NCI-H510A treated with DMSO at 0.1 percent for 48 hours (cell line): ENCODE data around the gene PRKCB.
"Not testable (repeated sequence)": the region's sequence is repeated elsewhere in the genome, so short reads cannot be mapped to it uniquely, and the experiment has no call there.

ENCODE experiments used
- DNase-seq: peaks from one replicate; lab custom pipeline; 2025; lab: John Stamatoyannopoulos, UW

PRKCB gene

DNA sequence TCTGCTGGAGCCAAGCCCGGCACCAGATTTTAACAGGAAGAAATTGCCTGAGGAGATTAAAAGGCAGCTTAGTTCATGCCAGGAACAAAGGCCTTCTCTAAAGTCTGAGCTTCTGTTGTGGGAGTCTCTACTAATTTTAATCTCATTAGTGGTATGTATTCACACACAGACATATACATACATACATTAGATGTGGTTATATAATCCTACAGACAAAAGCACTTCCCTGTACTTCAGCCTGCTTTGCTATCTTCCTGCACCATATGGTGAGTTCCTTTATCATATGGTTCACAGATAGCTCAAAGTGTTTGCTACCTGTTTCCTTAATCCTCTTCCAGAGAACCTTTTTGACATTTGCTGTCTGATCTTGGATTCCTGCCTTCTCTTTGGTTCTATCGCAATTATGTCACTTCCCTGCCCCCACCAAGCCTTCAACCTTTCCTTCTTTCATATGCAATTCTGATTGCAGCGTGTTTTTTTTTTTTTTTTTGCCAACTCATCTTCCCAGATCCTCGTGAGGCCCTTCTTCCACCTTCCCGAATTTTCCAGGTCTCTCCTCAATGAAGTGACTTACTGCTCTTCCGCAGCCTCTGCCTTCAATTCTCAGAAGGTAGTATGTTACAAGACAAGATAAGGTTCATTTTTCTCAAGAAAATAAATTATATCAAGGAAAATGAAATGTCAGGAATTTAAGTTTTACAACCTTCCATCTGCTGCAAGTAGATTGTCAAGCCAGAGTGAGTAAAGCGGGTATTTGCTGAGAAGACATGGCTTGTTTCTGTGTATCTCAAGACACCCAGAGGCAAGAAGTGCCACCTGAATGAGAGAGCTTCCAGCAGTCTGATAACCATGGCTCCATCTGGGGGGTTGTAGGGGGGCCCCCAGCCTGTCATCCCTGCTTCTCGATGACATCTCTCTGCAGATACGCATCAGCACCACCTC lies 300.1 kb downstream of the PRKCB start:
- no peak for DNase-seq

GRCh38 chr16:24138024-24138423 lies 302.2 kb downstream of the PRKCB start:
- no peak for DNase-seq

DNA sequence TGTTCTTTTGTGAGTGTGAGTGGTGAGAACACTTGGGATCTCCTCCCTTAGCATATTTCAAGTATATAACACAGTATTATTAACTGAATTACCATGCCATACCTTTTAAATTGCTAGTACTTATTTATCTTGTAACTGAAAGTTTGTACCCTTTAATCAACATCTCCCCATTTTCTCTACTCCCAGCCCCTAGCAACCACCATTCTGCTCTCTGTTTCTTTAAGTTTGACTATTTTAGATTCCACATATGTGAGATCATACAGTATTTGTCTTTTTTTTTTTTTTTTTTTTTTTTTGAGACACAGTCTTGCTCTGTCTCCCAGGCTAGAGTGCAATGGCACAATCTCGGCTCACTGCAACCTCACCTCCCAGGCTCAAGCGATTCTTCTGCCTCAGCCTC lies 302.8 kb downstream of the PRKCB start:
- no peak for DNase-seq

DNA sequence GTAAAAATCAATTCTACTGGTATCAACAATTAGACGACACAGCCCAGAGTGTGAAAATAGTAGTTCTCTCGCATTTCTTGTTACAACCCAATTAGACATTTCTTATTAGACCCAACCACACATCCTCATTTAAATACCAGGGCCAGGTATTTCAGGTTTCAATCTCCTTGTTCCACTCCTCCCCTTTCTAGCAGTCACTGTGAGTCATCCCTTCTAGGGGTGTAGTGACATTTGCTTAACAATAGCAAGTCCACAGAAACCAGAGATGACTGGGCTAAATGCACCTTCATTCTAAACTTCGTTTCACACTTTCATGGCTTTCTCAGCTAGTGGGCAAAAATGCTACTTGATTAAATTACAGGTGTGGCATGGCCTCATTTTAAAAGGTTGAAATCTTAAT lies 303.5 kb downstream of the PRKCB start:
- DNase-seq, result no peak

- DNase-seq, result no peak
Observed at GRCh38 chr16:24140730-24141129, 304.9 kb downstream of the PRKCB start.

- no peak for DNase-seq
Observed at GRCh38 chr16:24141466-24141865, 305.7 kb downstream of the PRKCB start.

- DNase-seq, result no peak
Observed at GRCh38 chr16:24141917-24142316, 306.1 kb downstream of the PRKCB start.

GRCh38 chr16:24145927-24146326 lies 310.1 kb downstream of the PRKCB start:
- DNase-seq, result no peak

- no peak for DNase-seq
Observed at GRCh38 chr16:24146518-24146917, 310.7 kb downstream of the PRKCB start.

DNA sequence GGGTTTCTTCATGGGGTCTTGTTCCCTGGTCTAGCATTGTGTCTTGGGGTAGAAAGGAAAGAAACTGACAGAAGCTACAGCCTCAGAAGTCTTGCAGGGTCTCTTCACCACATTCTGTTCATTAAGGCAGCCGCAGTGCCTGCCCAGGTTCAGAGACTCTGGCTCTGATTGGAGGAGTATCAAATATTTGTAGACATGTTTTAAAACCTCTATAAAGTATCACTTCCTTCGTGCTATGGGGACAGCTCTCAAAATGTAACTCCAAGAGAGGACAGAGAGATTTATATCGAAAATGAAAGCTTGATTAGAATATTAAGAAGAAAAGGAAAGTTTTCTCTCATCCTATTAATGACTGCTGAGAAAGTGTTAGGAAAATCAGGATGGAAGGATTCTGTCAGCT lies 313.3 kb downstream of the PRKCB start:
- DNase-seq, result no peak

DNA sequence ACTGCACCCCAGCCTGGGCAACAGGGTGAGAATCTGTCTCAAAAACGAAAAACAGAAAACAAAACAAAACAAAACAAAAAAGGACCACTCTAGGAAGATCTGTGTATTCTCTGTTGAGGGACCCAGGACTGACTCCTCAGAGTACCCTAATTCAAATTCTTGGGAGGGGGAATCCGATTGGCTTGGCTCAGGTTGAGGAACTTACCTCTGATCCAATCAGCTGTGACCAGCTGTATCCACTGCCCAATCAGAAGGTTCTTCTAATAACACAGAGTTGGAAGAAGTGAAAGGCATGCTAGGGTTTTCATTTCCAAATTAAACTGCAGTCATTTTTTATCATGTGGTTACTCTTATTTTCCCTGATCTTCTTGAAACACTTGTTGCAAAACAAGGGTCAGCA lies 314.5 kb downstream of the PRKCB start:
- no peak for DNase-seq

DNA sequence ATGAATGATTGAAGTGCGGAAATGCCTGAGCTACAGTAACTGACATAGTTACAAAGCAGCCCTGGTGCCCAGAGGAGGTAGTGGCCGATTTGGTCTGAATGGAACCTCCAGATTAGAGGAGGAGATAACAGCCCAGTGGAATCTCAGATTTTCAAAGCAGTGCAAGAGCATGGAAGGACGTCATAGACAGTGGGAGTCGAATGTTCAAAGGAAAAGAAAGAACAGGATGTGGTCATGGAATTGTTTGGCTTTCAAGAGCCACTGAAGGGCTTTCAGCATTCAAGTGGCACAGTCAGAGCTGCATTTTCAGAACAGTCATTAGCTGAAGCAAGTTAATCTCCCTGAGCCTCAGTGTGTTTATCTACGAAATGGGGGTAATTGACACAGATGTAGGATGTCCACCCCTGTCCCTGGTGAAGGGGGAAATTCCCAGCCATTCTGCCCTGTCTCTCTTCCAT lies 315.7 kb downstream of the PRKCB start:
- no peak for DNase-seq

DNA sequence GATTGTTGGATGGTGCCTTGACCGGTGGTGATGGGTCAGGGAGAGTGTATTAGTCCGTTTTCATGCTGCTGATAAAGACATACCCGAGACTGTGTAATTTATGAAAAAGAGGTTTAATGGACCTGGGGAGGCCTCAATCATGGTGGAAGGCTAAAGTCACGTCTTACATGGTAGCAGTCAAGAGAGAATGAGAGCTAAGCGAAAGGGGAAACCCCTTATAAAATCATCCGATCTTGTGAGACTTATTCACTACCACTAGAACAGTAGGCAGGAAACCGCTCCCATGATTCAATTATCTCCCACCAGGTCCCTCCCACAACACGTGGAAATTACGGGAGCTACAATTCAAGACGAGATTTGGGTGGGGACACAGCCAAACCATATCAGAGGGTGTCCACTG lies 316.3 kb downstream of the PRKCB start:
- not testable (repeated sequence) for DNase-seq

- DNase-seq, result no peak
Observed at GRCh38 chr16:24152826-24153225, 317.0 kb downstream of the PRKCB start.

GRCh38 chr16:24156777-24157176 lies 321.0 kb downstream of the PRKCB start:
- no peak for DNase-seq

DNA sequence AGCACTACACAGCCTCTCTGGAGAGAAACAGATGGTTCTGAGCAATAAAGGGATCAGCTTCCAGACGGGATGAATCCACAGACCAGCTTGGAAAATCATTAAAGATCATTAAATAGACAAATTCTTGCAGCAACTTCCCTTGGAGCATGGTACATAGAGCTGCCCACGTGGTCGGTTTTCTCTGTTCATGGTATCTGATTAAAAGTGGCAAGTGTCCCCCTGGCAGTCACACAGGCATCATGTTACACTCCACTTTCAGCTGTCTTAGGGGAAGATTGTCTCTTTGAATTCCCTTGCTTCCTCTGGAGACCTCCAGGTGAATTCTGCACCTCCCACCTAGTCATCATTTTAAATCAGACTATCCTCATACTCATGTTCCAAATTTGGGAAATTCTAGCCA lies 328.2 kb downstream of the PRKCB start:
- no peak for DNase-seq

- no peak for DNase-seq
Observed at GRCh38 chr16:24164416-24164815, 328.6 kb downstream of the PRKCB start.

GRCh38 chr16:24165273-24165672 lies 329.5 kb downstream of the PRKCB start:
- DNase-seq, result no peak

DNA sequence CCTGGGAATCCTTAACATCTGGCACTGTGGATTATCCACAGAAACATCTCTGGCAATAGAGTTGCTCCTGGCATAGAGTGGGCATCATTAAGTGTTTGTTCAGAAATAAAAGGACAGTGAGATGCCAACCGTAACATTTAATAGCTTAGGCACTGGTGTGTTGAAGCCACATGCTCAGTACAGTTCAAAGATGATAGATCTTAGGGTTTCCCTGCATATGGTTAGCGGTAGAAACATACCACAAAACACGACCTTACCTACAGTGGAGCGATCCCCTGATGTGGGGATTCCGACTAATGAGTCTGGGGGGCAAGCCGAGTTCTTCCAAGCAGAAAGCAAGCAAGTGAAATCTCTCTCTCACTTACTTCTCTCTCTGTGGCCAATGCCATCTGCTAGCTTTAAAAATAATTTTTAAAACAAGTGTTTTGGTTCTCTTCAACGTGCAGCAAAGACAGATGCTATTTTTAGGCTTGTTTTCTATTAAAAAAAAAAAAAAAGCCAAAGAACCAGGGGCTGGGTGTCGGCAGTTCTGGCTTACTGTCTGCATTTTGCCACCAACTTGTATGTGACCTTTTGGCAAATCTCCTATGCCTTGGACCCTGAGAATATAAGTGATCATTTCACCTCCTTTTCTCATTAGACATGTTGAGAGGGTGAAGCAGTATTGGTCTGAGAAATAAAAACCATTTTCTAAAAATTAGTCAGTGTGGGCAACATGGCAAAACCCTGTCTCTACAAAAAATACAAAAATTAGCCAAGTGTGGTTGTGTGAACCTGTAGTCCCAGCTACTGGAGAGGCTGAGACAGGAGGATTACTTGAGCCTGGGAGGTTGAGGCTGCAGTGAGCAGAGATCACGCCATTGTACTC lies 331.1 kb downstream of the PRKCB start:
- no peak for DNase-seq

DNA sequence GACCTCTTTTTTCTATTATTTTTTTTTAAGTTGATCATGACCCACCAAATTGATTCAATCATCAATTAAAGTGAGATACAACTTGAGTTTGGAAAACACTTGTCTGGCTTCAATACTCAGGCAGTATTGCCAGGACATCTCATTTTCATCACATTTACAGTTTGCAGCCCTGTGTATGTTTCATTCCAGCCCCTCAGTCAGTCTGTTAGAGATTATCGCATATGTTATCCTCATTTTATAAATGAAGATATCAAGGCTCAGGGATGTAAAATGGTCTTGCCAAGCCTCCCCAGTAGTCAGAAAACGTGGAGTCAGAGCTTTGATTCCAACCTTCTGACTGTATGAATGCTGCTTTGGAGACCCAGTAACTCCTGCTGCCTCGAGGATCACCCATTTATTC lies 333.1 kb downstream of the PRKCB start:
- DNase-seq, result no peak

DNA sequence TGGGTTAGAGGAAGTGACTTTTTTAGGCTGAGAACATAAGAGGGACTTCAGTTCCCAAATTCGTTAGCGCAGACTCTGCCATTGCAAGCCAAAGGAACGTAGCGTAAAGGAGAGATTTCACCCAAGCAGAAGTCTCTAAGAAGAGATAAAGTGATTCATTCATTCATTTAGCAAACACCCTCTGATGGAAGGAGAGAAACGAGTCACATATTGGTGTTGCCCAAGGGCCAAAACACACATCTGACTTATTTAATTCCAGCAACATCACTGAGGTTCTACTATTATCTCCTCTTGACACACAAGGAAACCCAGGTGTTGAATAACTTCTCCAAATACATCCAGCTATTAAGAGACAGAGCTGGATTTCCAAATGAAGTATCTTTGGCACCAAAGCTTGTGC lies 334.6 kb downstream of the PRKCB start:
- DNase-seq, result no peak

DNA sequence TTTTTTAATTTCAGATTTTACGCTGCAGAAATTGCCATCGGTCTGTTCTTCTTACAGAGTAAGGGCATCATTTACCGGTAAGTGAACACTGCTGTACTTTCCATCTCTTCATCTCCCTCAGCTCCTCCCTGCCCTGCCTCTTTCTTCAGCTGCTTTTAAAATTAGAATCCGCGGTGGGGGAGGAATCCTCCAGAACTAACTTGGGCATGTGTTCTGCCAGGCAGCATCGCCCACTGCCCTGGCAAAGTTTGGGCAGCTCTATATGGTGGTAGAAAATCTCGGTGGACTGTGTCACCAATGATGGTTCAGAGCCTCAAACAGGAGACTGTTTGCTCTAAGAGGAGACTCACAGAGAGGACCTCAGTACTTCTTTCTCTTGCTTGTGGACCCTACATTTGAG lies 338.7 kb downstream of the PRKCB start:
- no peak for DNase-seq

DNA sequence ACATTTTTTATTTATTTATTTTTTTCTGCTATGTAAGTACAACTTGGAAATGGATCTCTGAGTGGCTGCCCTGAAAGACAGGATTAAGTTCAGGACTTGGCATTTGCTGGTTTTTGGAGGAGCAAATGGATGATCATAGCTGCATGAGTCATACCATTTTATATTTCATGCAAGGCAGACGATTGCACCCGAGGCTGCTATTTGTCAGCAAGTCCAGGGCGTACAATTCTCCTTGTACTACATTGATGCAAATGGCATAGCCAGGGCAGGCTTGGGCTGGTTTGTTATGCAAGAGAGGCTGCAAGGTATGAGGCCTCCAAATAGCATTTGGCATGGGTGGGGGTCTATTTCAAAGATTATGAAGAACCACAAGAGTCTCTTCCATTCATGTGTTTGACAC lies 339.2 kb downstream of the PRKCB start:
- DNase-seq, result no peak
